HFF-Myc (cell line): ENCODE results near the gene CLDN7.

ENCODE experiments used
- DNase-seq: peaks from one replicate; pipeline ENCODE4 v3.0.0-alpha.2; 2011; ENCODE audit warnings: low read depth; ENCODE audit errors: extremely low read depth
- H3K4me3 ChIP-seq: replicated peaks from 2 replicates; pipeline ENCODE4 v1.5.1; 2011; ENCODE audit warnings: low read depth, mild to moderate bottlenecking, control low read depth, low read length
- TF ChIP-seq, protein P1 (sequence below): IDR thresholded peaks from 2 replicates; pipeline ENCODE4 v1.5.1; 2012; ENCODE audit warnings: mild to moderate bottlenecking, low read depth, low read length, control low read depth; ENCODE audit errors: missing control alignments

CLDN7 gene

DNA sequence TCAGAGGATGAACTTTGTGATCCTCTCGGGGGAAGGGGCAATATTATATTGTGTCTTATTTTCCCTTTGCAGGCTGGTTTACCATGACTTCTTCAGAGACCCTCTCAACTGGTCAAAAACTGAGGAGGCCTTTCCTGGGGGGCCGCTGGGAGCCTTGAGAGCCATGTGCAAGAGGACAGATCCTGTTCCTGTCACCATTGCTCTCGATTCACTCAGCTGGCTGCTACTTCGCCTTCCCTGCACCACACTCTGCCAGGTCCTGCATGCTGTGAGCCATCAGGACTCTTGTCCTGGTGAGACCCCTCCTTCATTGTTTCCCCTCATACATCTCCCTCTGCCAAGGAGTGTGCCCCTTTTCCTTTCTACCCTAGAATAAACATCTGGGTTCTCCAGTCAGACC, 7.8 kb downstream of the CLDN7 start:
- no peak for DNase-seq
- no peak overlapping the region for H3K4me3 ChIP-seq
- TF ChIP-seq, protein P1, sequence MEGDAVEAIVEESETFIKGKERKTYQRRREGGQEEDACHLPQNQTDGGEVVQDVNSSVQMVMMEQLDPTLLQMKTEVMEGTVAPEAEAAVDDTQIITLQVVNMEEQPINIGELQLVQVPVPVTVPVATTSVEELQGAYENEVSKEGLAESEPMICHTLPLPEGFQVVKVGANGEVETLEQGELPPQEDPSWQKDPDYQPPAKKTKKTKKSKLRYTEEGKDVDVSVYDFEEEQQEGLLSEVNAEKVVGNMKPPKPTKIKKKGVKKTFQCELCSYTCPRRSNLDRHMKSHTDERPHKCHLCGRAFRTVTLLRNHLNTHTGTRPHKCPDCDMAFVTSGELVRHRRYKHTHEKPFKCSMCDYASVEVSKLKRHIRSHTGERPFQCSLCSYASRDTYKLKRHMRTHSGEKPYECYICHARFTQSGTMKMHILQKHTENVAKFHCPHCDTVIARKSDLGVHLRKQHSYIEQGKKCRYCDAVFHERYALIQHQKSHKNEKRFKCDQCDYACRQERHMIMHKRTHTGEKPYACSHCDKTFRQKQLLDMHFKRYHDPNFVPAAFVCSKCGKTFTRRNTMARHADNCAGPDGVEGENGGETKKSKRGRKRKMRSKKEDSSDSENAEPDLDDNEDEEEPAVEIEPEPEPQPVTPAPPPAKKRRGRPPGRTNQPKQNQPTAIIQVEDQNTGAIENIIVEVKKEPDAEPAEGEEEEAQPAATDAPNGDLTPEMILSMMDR = no peak

DNA sequence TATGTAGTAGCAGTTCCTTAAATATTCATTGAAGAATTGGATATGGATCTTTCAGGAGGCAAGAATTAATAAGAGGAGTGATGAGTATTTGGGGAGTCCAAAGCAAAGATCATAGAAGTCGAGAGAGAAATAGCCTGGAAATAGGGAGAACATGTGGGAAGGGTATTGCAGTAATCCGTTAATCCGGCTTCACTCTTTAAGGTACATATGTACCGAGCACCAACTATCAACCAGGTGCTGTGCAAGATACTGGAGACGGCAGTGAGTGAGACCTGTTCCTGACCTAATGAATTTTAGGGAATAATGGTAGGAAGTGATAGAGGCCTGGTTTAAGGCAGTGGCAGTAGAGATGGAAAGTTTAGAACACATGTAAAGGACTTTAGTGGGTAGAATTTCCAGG, 9.2 kb downstream of the CLDN7 start:
- TF ChIP-seq, protein P1 = no peak
- H3K4me3 ChIP-seq = peak overlapping the region; percentile 96
- no peak for DNase-seq

DNA sequence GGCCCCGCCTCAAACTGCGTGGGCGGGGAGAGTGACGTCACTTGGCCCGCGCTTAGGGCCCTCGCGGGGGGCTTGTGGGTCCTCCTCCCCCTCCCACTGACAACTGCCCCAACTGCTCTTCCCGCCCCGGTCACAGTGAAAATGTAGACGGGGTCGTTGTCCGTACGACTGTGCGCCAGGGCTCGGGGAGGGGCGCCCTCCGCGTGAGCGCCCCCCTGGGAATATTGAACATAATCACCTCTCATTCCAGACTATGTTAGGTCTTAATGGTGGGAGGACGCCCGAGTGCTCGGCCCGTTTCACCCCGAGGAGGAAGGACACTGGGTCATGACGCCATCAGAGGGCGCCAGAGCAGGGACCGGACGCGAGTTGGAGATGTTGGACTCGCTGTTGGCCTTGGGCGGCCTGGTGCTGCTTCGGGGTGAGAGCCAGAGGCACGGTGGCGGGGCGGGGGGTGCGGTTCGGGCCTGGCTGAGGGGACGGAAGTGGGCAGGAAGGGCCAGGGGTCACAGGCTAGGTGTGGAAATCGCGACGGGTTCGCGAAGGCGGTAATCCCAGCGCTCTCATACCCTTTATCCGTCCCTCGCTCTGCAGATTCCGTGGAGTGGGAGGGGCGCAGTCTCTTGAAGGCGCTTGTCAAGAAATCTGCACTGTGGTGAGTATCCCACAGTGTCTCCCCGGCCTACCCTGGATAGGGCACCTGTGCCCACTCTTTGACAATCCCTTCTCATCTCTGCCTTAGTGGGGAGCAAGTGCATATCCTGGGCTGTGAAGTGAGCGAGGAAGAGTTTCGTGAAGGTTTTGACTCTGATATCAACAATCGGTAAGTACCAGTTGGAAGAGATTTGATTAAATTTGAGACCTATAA, 9.9 kb downstream of the CLDN7 start, which contains the start of gene ELP5:
TSS of gene ELP5 (plus strand) at position 40 of the 868 bp plus-strand sequence. CDS start at position 376, 336 bp downstream.
- TF ChIP-seq, protein P1 = no peak
- DNase-seq = no peak
- H3K4me3 ChIP-seq = peak within 1 kb of the TSS; percentile 96

DNA sequence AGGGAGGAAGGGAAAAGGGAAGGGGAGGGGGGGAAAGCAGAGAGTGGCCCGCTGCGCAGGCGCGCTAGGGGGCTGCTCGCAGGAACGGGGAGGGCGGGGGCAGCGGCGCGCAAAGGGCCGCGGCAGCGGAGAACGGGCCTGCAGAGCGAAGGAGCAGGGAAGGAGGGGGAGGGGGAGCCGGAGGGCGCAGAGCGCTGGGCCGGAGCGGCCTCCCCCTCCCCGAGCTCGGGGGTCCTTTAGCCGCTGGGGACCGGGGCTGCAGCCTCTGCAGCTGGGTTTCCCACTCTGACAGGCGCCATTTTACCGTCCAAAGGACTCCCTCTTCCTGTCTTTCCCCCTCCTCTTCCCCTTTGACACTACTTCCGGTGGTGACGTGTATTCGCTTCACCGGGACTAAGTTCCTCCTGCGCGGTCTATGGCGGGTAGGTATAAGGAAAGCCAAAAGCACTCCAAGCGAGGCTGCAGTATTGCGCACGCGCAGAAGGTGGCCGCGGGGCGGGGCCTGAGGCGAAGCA, 10.6 kb downstream of the CLDN7 start, which contains the start of gene CTDNEP1:
TSS of gene CTDNEP1 (minus strand) at position 74 of the 515 bp plus-strand sequence. CDS start 438 bp downstream, outside the sequence.
- TF ChIP-seq, protein P1 = no peak
- peak; percentile 99 for DNase-seq
- H3K4me3 ChIP-seq = peak within 1 kb of the TSS; percentile 96

DNA sequence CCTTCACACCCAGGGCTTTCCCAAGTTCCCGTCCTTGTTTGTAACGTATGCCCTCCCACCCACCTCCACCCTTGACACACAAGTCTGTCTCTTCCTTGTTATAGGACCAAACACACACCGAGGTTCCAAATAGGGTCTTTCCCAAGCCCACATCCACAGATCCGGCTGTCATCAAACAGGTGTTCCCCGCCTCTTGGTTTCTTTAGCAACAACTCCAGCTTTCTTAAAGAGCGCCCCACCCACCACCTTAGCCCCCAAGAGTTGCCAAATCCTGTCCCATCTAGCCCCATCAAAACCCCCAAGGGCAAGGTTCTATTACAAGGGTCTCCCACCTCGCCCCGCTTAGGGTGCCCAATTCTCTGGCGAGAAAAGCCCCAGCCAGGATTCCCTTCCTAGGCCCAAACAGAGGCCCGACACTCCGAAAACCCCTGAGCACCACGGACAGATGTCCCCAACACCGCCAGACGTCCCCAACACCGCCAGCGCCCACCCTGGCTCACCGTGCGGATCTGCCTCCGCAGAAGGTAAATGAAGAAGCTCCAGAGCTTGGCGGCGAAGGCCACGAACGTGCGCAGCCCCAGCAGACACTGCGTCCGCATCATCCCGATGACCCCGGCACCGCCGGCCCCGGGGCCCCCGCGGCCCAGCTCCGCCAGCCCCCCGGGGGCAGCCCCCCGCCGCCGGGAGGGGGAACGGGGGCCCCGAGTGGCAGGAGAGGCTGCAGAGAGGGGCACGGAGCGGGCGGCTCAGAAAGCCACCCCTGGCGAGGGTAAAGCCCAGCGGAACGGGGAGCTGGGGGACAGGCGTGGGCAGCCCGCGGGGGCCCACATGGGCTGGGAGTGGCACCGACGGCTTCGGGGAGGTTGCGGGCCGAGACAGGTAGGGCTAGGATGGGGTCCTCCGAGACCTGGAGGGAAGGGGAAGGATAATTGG, 11.3 kb downstream of the CLDN7 start:
- H3K4me3 ChIP-seq = peak overlapping the region; percentile 96
- TF ChIP-seq, protein P1 = no peak
- DNase-seq = no peak

DNA sequence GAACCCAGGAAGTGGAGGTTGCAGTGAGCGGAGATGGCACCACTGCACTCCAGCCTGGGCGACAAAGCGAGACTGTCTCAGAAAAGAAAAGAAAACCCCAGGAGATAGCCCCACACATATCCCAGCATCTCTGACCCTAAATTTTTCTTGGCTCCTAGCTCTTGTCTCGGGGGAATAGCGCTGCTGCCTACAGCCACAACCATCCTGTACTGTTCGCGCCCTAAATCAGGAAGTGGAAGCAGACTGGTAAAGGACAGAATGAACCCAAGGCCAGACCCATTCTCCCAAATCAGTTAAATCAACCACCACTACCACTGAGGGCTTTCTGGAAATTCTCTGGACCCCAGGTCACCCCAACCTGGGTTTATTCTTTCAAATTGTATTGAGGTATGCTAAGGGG, 12.4 kb downstream of the CLDN7 start:
- TF ChIP-seq, protein P1 = no peak
- peak overlapping the region; percentile 96 for H3K4me3 ChIP-seq
- no peak for DNase-seq
